ENCODE results near the gene MGMT. TPM values are rescaled to one million over a fixed set of nuclear protein-coding genes. Genes with fewer than 3 reads are reported as not detected.
A peak's percentile ranks its signal among the peaks of the same experiment; 100 is the strongest.

The MGMT gene
- total RNA-seq, 2 donors from 2014 or later, result 28.6 to 33.7 TPM

GRCh38 chr10:129602938-129603535 is 136.0 kb downstream of the MGMT start:
- Histone ChIP-seq H3K4me3 (ENCODE audit: low read length) (no peak overlapping the region), H3K9me3 (ENCODE audit: control insufficient read depth, low read length) (no peaks in the 10 kb centered on the region), H3K27me3 (ENCODE audit: control insufficient read depth, insufficient read depth, low read length, poor library complexity, severe bottlenecking) (no peaks in the 10 kb centered on the region), H3K9ac (ENCODE audit: extremely low read depth, low read length, poor library complexity, severe bottlenecking) (no peak overlapping the region), H3K36me3 (ENCODE audit: control insufficient read depth, insufficient read depth, low read length) (no peaks in the 10 kb centered on the region), H3K27ac (ENCODE audit: low read depth, low read length) (no peak overlapping the region), H3K4me1 (ENCODE audit: control insufficient read depth, insufficient read depth, low read length) (peaks cover 18% of the 10 kb centered on the region)
- no peak for DNase-seq
- Mint-ChIP-seq H3K36me3 (ENCODE audit: low read depth) (no peaks in the 10 kb centered on the region), H3K4me1 (peaks cover 35% of the 10 kb centered on the region), H3K4me3 (no peak overlapping the region), H3K27me3 (ENCODE audit: insufficient read depth) (no peaks in the 10 kb centered on the region), H3K27ac (no peak overlapping the region), H3K9me3 (no peaks in the 10 kb centered on the region)
- no peak for TF ChIP-seq CTCF (conservative IDR thresholded peaks at IDR 0.05)
- 86 to 95% methylated on average over 3 to 6 of the region's 6 CpGs for WGBS, 2 experiments (ENCODE audit: insufficient coverage in 1 of 2, insufficient read length in 1 of 2)

DNA sequence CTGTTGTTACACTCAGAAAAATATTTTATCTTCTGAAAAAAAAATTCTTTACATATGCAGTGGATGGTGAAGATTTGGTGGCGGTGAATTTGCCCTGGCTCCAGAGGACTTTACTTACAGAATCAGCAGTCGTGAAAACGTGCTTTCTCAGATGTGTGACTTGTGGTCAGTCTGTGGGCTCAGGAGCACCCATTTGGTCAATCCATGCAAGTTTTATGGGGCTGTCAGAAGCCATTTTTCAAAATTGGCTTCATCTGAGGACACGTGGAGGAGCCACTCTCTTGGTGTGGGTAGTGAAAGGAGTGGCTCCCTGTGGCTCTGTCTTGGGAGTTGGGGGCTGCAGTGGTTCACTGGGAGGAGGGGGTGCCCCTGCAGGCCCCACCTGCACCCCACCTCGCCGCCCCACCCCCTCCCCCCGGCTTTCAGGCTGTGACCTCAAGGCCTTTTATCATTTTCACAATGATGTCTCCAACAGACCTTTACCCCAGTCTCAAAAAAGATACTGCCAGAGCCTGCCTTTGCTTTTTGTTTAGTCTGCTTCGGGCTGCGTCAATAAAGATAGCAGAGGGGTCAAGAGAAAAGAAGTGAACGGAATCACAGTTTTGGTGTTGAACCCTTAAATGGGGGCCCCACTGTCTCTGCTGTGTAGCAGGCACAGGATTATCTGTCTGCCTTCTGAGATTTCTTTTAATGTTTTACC is 137.4 kb downstream of the MGMT start:
- H3K27ac ChIP-seq (ENCODE audit: low read depth, low read length), result no peak overlapping the region
- H3K9ac ChIP-seq (ENCODE audit: extremely low read depth, low read length, poor library complexity, severe bottlenecking), result no peak overlapping the region
- peak; percentile 16 for DNase-seq
- Mint-ChIP-seq H3K27me3 (ENCODE audit: insufficient read depth) (no peaks in the 10 kb centered on the region), H3K27ac (peak overlapping the region; percentile 80), H3K36me3 (ENCODE audit: low read depth) (no peaks in the 10 kb centered on the region), H3K4me3 (no peak overlapping the region), H3K9me3 (no peaks in the 10 kb centered on the region), H3K4me1 (peaks cover 35% of the 10 kb centered on the region)
- H3K4me3 ChIP-seq (ENCODE audit: low read length), result no peak overlapping the region
- WGBS, 2 experiments (ENCODE audit: insufficient coverage in 1 of 2, insufficient read length in 1 of 2), result 91 to 94% methylated on average over 6 to 7 of the region's 10 CpGs
- TF ChIP-seq CTCF (conservative IDR thresholded peaks at IDR 0.05), result no peak
- H3K36me3 ChIP-seq (ENCODE audit: control insufficient read depth, insufficient read depth, low read length), result no peaks in the 10 kb centered on the region
- H3K27me3 ChIP-seq (ENCODE audit: control insufficient read depth, insufficient read depth, low read length, poor library complexity, severe bottlenecking), result no peaks in the 10 kb centered on the region
- no peaks in the 10 kb centered on the region for H3K9me3 ChIP-seq (ENCODE audit: control insufficient read depth, low read length)
- peaks cover 18% of the 10 kb centered on the region for H3K4me1 ChIP-seq (ENCODE audit: control insufficient read depth, insufficient read depth, low read length)

DNA sequence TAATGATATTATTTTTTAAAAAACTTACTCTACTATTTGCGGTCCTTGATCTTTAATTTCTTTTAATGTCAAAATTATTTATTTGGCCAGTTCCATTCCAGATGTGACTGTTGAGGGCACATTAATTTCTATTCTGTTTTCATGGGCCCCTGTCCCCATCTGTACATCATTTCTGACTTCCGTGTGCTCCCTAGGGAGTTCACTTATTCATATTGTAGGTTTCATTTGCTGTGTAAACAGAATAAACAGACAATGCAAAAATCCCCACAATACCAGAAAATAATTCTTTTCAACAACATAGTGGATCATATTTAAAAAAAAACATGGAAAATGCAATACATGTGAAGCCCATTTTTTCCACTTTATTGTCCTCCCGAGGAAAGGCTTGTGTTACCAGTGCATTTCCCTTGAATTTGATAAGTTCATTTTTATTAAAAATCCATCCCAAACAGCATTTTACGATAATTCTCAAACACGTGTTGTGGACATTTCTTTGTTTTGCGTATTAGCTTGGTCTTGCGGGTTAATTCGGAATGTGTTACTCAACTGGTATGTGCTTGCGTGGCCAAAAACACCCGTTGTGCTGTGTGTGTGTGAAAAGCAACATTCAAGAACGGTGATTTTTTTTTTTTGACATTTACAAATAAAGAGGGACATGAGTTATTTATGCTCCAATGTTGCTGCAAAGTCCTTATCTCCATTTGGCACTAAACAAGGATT is 138.4 kb downstream of the MGMT start:
- no peaks in the 10 kb centered on the region for H3K9me3 ChIP-seq (ENCODE audit: control insufficient read depth, low read length)
- peaks cover 18% of the 10 kb centered on the region for H3K4me1 ChIP-seq (ENCODE audit: control insufficient read depth, insufficient read depth, low read length)
- Mint-ChIP-seq H3K27me3 (ENCODE audit: insufficient read depth) (no peaks in the 10 kb centered on the region), H3K27ac (peak overlapping the region; percentile 83), H3K4me1 (peaks cover 37% of the 10 kb centered on the region), H3K36me3 (ENCODE audit: low read depth) (no peaks in the 10 kb centered on the region), H3K9me3 (no peaks in the 10 kb centered on the region), H3K4me3 (no peak overlapping the region)
- H3K27ac ChIP-seq (ENCODE audit: low read depth, low read length), result no peak overlapping the region
- no peaks in the 10 kb centered on the region for H3K36me3 ChIP-seq (ENCODE audit: control insufficient read depth, insufficient read depth, low read length)
- no peak for TF ChIP-seq CTCF (conservative IDR thresholded peaks at IDR 0.05)
- no peak overlapping the region for H3K9ac ChIP-seq (ENCODE audit: extremely low read depth, low read length, poor library complexity, severe bottlenecking)
- no peaks in the 10 kb centered on the region for H3K27me3 ChIP-seq (ENCODE audit: control insufficient read depth, insufficient read depth, low read length, poor library complexity, severe bottlenecking)
- 95 to 98% methylated on average over 10 to 11 of the region's 11 CpGs for WGBS, 2 experiments (ENCODE audit: insufficient coverage in 1 of 2, insufficient read length in 1 of 2)
- no peak overlapping the region for H3K4me3 ChIP-seq (ENCODE audit: low read length)
- peak; percentile 20 for DNase-seq

Data from endodermal cell (in vitro differentiated cells).